ENCODE measurements around the gene RGS10. TPM values are rescaled to one million over a fixed set of nuclear protein-coding genes. Genes with fewer than 3 reads are reported as not detected.

Gene RGS10
- total and polyA plus RNA-seq, 2 of the 8 experiments (the other 6 are each of a cell fraction or from before 2014, with no cell fraction given), result 5.5 to 13.1 TPM

DNA sequence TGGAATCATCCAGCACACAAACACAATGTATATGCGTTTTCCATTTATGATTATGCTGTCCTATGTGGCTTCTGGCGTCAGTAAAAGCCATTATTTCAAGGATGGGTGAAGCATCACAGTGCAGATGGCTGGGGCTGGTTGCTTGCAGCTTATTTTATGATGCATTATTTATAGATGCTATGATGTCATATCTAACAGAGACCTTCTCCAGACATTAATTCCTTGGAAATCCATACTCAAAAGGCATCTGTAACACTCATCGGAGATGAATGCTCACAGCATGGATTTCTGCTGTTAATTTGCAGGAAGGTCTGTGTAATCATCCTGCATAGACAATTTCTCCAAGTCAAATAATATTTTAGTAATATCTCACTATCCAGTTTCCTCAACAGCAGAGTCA, 7.2 kb downstream of the RGS10 start:
- FAIRE-seq, result no peak
- POLR2A ChIA-PET (ENCODE audit: partially characterized antibody), result interaction anchor here (0.9 kb wide), 1 partner anchor 116 kb away, joined by 3 read pairs; no protein-coding TSS in a partner anchor
- Histone ChIP-seq H4K5ac (ENCODE audit: insufficient read length, low read depth, low read length) (no peak overlapping the region), H2BK120ac (replicated peaks; ENCODE audit: low read depth, low read length) (no peak overlapping the region), H3K4me2 (ENCODE audit: insufficient read depth in 1 of 2, low read depth in 2 of 2, low read length in 2 of 2) (no peak overlapping the region), H3K18ac (ENCODE audit: extremely low read depth, low read length) (no peak overlapping the region), H3K56ac (replicated peaks; ENCODE audit: insufficient read length, low read depth, low read length) (no peak overlapping the region), H3K4ac (replicated peaks; ENCODE audit: insufficient read length, low read depth, low read length) (no peak overlapping the region), H2BK15ac (ENCODE audit: low read length) (no peak overlapping the region), H3K36me3 (ENCODE audit: control insufficient read depth in 2 of 4, insufficient read depth in 4 of 4, low read length in 3 of 4) (no peaks in the 10 kb centered on the region; a peak in 1 of 8 replicates), H2AFZ (ENCODE audit: low read length) (no peak overlapping the region), H3K14ac (ENCODE audit: insufficient read length) (no peak overlapping the region), H3K4me1 (replicated peaks in 1 of 4; ENCODE audit: control insufficient read depth in 3 of 4, insufficient read depth in 4 of 4, low read length in 3 of 4) (peaks cover 0 to 3% (median 0%) of the 10 kb centered on the region in 4 experiments; a peak in 1 of 7 replicates), H3K27me3 (replicated peaks in 1 of 4; ENCODE audit: control insufficient read depth in 3 of 4, extremely low read depth in 1 of 4, insufficient read depth in 3 of 4, low read length in 3 of 4) (peaks cover 0 to 6% (median under 1%) of the 10 kb centered on the region in 4 experiments; a peak in 3 of 7 replicates), H3K79me2 (ENCODE audit: control insufficient read depth in 1 of 2, insufficient read depth in 2 of 2, low read length in 2 of 2) (no peaks in the 10 kb centered on the region), H2AK5ac (ENCODE audit: low read depth, low read length) (no peak overlapping the region), H3K9me3 (ENCODE audit: insufficient read depth in 2 of 2, low read depth in 1 of 2, low read length in 1 of 2) (no peaks in the 10 kb centered on the region), H3K23ac (ENCODE audit: insufficient read length) (no peak overlapping the region), H2BK12ac (ENCODE audit: low read depth, low read length) (no peak overlapping the region), H4K8ac (ENCODE audit: extremely low read depth, insufficient read depth, low read length) (no peak overlapping the region), H3K79me1 (ENCODE audit: low read depth, low read length) (no peaks in the 10 kb centered on the region), H2BK5ac (ENCODE audit: low read depth, low read length) (no peak overlapping the region), H4K20me1 (replicated peaks in 1 of 2; ENCODE audit: control insufficient read depth in 1 of 2, insufficient read depth in 2 of 2, low read length in 2 of 2) (no peaks in the 10 kb centered on the region), H3K27ac (ENCODE audit: low read depth, low read length) (no peak overlapping the region), H3K23me2 (ENCODE audit: low read depth, low read length) (no peaks in the 10 kb centered on the region), H3K4me3 (ENCODE audit: extremely low read depth in 1 of 4, insufficient read depth in 2 of 4, low read depth in 3 of 4, low read length in 4 of 4) (no peak overlapping the region), H2BK20ac (ENCODE audit: low read length) (no peak overlapping the region), H4K91ac (replicated peaks; ENCODE audit: insufficient read length, low read length) (no peak overlapping the region), H3K9ac (replicated peaks in 1 of 4; ENCODE audit: extremely low read depth in 1 of 4, low read depth in 3 of 4, low read length in 3 of 4) (no peak overlapping the region)
- WGBS, 2 experiments (ENCODE audit: extremely low coverage in 1 of 2, insufficient coverage in 1 of 2, insufficient read length in 1 of 2, insufficient replicate concordance in 2 of 2, low coverage in 1 of 2, low lambda C conversion rate in 2 of 2, missing lambda C conversion rate in 1 of 2), result 90% methylated on average over 3 of the region's 3 CpGs; no CpG with 5 or more reads in 1 of the 2 experiments
- DNase-seq (ENCODE audit: low read depth in 1 of 2, low spot score in 2 of 2), result no peak
- CTCF ChIA-PET (ENCODE audit: partially characterized antibody), result interaction anchor here (0.6 kb wide), 1 partner anchor 11 kb away, joined by 3 read pairs; no protein-coding TSS in a partner anchor
- TF ChIP-seq CBX8 (IDR thresholded peaks at IDR 0.05; ENCODE audit: borderline replicate concordance, low read depth, low read length), result no peak
- TF ChIP-seq, protein P1, sequence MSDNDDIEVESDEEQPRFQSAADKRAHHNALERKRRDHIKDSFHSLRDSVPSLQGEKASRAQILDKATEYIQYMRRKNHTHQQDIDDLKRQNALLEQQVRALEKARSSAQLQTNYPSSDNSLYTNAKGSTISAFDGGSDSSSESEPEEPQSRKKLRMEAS (IDR thresholded peaks at IDR 0.05), result no peak
- no peak for TF ChIP-seq RNF2 (IDR thresholded peaks at IDR 0.05; ENCODE audit: borderline replicate concordance, low read depth, low read length, missing control alignments, poor library complexity, severe bottlenecking)
- no peak for TF ChIP-seq SP1 (IDR thresholded peaks at IDR 0.05; ENCODE audit: low read depth, low read length)
- TF ChIP-seq TAF1 (IDR thresholded peaks at IDR 0.05; ENCODE audit: low read depth, low read length), result no peak
- no peak for TF ChIP-seq CEBPB (IDR thresholded peaks at IDR 0.05; ENCODE audit: low read depth, low read length)
- no peak for TF ChIP-seq KDM4A (IDR thresholded peaks at IDR 0.05; ENCODE audit: low read depth, low read length, severe bottlenecking)
- TF ChIP-seq SAP30 (IDR thresholded peaks at IDR 0.05; ENCODE audit: insufficient read depth, insufficient replicate concordance, low read length), result no peak
- TF ChIP-seq, protein P2, sequence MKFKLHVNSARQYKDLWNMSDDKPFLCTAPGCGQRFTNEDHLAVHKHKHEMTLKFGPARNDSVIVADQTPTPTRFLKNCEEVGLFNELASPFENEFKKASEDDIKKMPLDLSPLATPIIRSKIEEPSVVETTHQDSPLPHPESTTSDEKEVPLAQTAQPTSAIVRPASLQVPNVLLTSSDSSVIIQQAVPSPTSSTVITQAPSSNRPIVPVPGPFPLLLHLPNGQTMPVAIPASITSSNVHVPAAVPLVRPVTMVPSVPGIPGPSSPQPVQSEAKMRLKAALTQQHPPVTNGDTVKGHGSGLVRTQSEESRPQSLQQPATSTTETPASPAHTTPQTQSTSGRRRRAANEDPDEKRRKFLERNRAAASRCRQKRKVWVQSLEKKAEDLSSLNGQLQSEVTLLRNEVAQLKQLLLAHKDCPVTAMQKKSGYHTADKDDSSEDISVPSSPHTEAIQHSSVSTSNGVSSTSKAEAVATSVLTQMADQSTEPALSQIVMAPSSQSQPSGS (IDR thresholded peaks at IDR 0.05; ENCODE audit: low read length), result no peak
- TF ChIP-seq SP2 (IDR thresholded peaks at IDR 0.05; ENCODE audit: low read length), result no peak
- TF ChIP-seq, protein P3, sequence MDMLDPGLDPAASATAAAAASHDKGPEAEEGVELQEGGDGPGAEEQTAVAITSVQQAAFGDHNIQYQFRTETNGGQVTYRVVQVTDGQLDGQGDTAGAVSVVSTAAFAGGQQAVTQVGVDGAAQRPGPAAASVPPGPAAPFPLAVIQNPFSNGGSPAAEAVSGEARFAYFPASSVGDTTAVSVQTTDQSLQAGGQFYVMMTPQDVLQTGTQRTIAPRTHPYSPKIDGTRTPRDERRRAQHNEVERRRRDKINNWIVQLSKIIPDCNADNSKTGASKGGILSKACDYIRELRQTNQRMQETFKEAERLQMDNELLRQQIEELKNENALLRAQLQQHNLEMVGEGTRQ (IDR thresholded peaks at IDR 0.05; ENCODE audit: low read length), result no peak

Measured in H1 (cell line).